Cerebellar nuclear complex (tissue), 1 donor: ENCODE data around the gene CHFR.
A peak's percentile ranks its signal among the peaks of the same experiment; 100 is the strongest.
"Not testable (repeated sequence)": the region's sequence is repeated elsewhere in the genome, so short reads cannot be mapped to it uniquely, and the experiment has no call there.

ENCODE experiments used
- DNase-seq, 2 experiments: peaks; one replicate each; lab custom pipeline; 2025; lab: John Stamatoyannopoulos, UW

CHFR gene, protein sequence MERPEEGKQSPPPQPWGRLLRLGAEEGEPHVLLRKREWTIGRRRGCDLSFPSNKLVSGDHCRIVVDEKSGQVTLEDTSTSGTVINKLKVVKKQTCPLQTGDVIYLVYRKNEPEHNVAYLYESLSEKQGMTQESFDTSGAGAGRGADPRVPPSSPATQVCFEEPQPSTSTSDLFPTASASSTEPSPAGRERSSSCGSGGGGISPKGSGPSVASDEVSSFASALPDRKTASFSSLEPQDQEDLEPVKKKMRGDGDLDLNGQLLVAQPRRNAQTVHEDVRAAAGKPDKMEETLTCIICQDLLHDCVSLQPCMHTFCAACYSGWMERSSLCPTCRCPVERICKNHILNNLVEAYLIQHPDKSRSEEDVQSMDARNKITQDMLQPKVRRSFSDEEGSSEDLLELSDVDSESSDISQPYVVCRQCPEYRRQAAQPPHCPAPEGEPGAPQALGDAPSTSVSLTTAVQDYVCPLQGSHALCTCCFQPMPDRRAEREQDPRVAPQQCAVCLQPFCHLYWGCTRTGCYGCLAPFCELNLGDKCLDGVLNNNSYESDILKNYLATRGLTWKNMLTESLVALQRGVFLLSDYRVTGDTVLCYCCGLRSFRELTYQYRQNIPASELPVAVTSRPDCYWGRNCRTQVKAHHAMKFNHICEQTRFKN

DNA sequence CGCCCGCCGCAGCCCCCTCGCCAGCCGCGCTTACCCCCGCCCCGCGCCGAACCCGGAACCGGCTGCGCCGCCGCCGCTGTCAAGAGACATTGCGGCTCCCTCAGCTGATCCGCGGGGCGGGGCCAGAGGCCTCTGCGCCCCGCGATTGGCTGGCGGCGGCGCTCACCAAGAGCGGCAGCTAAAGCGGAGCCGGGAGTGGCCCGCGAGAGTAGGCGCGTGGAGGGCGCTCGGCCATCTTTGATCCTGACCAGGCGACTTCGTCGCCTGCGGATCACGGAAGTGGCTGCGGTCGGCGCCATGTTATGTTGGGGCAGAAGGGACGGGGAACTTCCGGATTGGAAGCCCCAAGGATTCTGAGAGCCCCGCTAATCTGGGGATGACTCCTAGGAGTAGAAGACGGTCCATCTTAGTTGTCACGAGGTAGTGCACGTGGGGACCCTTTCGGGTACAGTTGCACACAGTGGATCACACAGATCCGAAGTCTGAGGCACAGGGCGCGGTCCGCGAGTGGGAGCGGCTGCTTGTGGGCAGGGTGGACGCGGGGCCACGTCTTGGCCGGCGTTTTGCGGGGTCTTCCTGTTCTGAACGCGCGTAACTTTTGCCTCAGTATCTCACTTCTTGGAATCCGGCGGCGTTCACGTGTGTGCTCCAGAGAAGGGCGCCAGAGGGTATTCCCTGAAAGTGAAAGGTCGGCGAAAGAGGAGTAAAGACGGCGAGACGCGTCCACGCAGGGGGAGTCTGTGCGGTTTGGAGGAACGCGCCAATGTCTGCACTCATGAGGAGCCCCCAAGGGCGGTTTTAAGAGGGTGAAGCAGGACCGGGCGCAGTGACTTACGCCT lies at the start of gene CHFR:
TSS of gene CHFR (minus strand) at position 93 of the 839 bp plus-strand sequence. CDS start 277 bp downstream, outside the sequence.
- DNase-seq, result peak; percentile 71 to 81

DNA sequence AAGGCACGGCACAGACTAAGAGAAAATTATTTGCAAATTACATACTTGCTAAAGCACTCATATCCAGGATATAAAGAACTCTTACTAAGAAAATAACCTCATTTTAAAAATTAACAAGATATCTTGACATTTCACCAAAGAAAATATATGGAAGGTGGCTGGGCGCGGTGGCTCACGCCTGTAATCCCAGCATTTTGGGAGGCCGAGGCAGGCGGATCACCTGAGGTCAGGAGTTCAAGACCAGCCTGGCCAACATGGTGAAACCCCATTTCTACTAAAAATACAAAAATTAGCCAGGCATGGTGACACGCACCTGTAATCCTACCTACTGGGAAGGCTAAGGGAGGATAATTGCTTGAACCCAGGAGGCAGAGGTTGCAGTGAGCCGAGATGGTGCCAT lies 49.5 kb upstream of the CHFR start:
- not testable (repeated sequence) for DNase-seq

DNA sequence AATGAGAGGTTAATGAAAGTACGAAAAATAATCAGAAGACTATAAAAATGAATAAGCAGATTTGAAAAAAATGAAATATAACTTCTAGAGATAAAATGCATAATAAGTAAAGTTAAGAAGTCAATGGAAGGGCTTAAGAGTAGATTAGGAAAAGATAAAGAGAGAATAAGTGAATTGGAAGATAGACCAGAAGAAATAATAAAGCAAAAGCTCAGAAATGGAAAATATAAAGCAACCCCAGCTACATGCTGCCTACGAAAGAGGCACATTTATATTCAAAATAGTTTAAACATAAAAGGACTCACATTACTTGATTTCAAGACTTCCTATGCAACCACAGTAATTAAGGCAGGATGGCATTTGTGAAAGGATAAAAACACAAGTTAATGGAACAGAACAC lies 48.8 kb upstream of the CHFR start:
- DNase-seq, result no peak

DNA sequence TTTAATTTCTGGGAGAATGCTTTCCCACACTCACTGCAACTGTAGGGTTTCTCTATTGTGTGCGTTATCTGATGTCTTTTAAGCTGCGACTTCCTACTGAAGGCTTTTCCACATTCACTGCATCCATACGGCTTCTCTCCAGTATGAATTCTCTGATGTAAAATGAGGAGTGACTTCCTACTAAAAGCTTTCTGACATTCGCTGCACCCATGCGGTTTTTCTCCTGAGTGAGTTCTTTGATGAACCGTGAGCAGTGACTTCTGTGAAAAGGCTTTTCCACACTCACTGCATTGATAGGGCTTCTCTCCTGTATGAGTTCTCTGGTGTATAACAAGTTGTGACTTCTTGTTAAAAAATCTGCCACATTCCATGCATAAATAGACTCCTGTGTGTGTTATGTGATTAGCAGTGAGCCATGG lies 39.0 kb upstream of the CHFR start:
- no peak for DNase-seq

DNA sequence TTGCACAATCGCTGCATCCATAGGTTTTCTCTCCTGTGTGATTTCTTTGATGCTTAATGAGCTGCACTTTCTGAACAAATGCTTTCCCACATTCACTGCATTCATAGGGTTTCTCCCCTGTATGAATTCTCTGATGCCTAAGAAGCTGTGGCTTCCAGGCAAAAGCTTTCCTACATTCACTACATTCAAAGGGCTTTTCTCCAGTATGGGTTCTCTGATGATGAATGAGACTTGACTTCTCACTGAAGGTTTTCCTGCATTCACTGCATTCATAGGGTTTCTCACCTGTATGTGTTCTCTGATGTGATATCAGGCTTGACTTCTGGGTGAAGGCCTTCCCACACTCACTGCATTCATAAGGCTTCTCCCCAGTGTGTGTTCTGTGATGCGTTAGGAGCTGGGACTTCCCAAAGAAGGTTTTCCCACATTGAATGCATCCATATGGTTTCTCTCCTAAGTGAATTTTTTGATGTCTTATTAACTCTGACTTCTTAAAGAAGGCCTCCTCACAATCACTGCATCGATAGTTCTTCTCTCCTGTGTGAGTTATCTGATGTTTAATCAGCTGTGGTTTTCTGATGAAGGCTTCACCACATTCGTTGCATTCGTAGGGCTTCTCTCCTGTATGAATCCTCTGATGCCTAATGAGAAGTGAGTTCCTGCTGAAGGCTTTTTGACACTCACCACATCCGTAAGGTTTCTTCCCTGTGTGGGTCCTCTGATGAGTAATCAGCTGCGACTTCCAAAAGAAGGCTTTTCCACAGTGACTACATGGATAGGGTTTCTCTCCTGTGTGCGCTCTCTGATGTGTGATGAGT lies 38.4 kb upstream of the CHFR start:
- DNase-seq, result no peak

DNA sequence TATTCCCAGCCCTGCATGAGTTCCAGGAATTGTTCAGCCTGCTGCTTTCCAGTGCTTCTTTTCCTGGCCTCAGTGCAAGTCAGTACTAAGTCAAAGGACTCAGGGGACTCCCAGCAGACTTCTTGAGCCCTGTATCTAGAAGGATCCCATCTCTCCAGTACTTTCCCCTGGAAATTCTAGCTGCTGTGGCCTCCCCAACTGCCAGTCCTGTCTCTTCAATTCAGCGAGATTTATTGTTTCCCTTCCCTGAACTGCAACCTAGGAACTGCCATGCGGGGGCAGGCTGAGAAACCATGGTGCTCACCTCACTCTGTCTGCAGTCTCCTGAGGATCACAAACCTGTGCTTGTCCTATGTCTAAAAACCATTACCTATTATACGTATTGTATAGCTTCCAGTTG lies 37.0 kb upstream of the CHFR start:
- DNase-seq, result no peak

DNA sequence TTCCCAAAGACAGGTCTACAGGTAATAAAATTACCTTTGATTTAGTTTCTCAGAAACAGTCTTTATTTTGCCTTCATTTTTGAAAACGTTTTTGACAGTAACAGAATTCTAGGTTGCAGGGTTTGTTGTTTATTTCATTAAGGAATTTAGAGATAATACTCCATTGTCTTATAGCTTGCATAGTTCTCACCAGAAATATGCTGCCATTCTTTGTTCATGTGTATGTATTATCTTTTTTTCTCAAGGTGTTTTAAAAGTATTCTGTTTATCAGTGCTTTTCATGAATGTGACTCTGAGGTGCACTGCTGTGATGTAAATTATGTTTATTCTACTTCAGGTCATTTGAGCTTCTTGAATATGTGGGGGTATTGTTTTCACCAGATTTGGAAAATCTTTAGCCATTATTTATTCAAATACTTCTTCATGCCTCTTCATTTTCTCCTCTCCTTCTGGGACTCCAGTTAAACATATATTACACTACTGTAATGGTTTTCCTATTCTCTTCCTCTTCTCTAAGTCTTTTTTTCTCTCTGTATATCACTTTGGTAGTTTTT lies 36.0 kb upstream of the CHFR start:
- DNase-seq, result no peak

DNA sequence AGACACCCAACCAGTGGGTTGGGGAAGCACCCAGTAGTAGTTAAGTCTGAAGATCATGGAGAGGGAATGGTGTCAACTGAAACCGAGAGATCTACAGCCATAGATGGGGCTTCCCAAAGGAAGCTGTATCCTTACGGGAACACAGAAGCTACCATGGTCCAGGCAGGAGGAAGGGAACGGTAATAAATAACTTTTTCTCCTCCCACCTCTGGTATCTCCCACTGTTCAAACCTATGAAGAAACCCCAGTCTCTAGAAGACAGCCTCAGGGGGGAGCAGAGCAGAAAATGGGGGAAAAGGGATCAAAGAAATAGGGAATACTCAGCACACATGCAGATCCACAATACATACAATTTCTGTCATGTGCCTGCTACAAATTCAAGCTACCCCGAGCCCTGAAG lies 35.3 kb upstream of the CHFR start:
- DNase-seq, result no peak

DNA sequence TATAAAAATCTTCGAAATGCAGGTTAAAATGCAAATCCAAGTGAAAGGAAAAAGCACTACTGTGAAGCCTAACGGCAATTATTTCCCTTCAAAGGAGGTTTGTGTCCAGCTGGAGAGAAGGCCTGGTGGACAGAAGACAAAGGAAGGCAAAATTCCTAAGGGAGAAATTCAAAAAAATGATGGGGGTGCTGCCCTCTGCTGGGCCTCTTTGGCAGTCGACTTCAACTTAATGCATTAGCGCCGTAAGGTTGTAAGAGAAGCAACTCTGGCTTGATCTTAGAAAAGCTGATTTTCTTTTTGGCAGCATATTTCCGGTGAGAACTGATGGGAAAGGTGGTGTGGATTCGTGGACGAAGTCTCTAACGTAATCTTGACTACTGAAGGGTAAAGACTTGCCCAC lies 34.3 kb upstream of the CHFR start:
- no peak for DNase-seq

DNA sequence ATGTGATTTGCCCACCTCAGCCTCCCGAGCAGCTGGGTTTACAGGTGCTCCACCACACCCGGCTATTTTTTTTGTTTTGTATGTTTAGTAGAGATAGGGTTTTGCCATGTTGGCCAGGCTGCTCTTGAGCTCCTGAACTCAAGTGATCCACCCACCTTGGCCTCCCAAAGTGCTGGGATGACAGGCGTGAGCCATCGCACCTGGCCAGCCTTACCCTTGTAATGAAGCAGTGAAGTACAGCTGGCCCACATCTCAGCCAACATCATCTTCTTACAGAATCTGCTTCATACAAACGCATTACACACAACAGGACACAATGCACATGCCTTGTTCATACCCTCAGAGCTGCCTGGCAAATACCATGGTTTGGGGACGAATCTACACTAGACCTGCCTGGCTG lies 31.3 kb upstream of the CHFR start:
- no peak for DNase-seq

DNA sequence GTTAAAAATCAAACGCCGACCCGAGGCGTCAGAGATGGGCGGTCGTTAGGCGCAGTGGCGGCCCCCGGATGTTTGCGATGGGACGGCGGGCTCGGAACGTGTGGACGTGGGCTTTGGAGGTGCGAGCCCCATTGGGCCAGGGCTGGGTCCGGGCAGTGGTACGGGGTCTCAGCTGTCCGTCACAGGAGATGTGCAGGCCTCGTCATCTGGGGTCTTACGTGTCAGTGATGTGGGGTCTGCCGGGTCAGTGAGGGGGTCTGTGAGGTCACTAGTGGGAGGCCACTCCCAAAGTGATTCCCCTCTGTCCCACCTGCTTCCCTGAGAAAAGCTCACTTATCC lies 21.6 kb upstream of the CHFR start:
- DNase-seq, result no peak

DNA sequence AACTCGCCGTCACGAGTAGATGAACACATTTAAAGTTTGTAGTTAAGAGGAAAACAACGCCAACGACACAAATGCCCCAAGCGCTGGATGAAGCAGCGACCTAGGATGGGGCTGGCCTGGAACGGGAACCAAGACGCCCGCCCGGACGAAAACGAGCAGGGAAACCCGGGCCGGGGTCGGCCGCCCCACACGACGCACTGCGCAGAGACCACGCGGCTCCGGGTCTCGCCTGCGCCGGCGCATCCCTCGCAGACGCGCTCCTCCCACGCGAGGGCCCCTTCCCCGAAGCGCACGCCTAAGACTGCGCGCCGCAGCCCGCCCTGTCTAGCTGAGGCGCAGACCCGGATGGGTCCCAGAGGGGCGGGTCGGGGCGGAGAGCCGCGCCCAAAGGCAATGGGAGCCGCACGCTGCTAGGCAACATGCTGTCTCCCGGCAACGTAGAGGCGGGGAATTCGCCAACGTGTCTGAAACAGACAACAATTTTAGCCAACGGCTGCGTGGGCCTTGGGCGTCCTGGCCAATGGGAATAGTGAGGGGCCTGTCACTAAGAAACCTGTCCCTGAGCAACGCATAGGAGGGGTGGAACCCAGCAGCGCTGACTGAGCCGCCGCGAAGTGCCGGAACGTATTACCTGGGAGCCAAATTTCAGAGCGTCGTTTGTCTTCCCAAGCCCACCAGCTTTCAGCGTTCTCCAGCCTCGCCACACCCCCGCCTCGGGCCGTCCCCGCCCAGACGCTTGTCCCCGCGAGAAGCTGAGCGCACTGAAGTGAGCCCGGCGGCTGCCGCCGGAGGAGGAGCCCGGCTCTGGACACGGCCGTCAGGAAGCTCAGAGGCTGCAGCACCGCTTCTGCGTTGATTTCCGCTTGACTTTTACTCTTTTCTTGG lies 21.0 kb upstream of the CHFR start:
- peak; percentile 12 to 76 for DNase-seq

DNA sequence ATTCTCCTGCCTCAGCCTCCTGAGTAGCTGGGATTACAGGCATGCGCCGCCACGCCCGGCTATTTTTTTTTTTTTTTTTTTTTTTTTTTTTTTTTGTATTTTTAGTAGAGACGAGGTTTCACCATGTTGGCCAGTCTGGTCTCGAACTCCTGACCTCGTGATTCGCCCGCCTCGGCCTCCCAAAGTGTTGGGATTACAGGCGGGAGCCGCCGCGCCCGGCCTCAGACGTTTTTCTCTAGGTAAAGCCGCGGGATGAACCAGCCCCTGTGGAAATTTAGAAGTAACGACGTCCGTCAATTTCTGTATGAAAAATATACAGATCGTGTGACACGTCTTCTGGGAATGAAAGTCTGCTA lies 20.4 kb upstream of the CHFR start:
- DNase-seq, result not testable (repeated sequence)

DNA sequence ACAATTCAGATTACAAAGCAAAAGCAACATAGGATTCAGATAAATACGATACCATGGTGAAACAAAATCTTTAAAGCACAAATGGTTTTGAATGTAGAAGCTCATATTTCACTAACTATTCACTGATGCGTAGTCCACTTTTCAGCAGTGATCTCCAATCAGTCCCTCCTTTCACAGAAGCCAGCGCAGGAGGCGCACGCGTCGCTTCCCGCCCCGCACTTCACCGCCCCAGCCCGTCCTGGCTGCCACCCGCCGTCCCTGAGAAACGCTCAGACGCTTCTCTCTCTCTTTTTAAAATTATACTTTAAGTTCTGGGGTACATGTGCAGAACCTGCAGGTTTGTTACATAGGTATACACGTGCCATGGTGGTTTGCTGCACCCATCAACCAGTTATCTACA lies 19.8 kb upstream of the CHFR start:
- DNase-seq, result no peak

DNA sequence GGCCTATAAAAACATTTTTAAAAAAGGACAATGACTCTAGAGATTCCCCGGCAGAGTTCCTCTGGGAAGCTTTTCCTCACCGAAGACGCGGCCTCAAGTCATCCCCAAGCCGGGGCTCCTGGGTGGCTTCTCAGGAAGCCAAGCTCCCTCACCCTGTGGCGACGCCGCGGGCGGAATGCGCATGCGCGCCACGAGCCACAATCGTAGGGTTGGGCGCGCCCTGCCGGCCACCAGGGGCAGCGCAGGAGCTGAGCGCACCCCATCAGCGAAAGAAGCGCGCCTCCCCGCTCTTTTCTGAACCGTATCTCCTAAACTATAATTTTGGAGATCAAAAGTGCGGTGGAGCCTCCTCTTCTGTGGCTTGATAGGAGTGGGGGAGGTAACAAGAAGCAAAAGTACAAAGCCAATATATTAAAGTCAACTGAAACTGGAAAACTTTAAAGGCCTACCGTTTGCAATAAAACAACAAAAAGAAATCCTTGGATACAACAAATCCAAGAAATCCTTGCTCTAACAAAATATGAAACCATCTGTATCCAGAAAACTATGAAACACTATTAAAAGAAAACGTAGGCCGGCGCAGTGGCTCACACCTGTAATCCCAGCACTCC lies 17.4 kb upstream of the CHFR start:
- no peak for DNase-seq

DNA sequence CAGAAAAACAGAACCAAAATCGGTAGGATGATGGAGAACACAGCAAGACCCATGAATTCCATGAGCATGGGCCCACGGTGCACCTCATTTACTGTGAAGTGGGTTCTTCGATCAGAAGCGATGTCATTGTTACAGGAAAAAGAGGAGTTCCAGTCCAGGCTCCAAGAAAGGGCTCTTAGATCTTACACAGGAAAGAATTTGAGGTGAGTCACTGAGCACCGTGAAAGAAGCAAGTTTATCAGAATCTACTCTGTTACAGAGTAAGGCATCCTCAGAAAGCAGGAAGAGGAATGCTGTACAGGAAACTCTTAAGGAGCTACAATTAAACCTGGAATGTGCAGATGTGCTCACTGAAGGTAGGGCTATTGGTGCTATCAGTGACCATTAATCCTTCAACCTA lies 11.6 kb upstream of the CHFR start:
- DNase-seq, result no peak

DNA sequence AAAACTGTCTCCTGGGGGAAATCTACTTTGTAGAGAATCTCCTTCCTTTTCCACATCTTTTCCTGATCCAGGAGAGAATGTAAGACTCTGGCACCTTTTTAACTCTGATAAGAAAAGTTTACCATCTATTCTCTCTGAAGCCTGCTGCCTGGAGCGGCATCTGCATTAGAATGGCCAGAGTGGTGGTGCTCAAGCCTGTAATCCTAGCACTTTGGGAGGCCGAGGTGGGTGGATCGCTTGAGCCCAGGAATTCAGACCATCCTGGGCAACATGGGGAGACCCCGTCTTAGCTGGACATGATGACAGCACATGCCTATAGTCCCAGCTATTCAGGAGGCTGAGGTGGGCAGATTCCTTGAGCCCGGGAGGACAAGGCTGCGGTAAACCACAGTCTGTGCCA lies 1.4 kb upstream of the CHFR start:
- DNase-seq, result no peak

DNA sequence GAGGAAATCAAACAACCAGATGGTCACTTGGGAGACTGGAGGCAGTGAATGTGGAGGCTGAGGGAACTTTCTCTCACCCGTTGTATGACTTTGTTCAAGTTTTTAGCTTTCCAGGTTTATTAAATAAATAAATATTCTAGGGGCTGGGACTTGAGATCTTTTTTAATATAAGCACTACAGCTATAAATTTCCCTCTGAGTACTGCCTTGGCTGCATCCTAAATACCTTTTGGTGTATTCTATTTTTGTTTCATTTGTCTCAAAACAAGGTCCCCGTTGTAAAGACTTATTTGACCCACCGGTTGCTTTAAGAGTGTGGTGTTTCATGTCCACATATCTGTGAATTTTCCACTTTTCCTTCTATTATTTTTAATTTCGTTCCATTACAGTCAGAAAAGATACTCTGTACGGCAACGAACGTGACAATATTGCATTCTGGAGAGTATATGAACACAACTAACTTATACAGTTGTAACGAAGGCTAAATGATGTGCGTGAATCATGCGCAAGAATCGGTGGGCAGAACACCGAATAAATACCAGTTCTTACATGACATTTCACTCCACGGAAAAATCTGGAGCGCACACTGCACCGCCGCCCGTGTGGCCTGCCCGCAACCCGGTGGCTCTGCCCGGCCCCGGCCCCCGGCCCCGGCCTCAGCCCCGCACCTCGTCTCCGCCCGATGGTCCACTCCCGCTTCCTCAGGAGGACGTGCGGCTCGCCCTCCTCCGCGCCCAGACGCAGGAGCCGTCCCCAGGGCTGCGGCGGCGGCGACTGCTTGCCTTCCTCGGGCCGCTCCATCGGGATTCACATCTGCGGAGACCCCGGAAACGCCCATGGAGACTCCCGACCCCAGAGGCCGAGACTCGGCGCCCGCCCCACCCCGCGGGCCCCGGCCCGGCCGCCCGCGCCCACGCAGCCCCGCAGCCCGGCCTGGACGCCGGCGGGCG lies 602 bp downstream of the CHFR start:
- no peak for DNase-seq

DNA sequence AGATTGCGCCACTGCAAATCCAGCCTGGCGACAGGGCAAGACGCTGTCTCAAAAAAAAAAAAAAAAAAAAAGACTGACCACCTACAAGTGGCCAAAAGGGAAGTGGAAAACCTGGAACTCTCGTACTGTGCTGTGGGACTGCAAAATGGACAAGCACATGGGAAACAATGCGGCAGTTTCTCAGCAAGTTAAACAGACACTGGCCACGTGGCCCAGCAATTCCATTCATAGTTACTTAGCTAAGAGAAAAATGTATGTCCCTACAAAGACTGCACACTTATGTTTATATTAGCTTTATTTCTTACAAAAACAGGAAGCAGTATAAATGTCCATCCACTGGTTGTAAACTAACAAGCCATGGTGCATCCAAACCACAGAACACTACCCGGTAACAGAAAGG lies 5.6 kb downstream of the CHFR start:
- no peak for DNase-seq
